WTC11 (cell line): ENCODE data around the gene WBP2NL. TPM values are rescaled to one million over a fixed set of nuclear protein-coding genes. Genes with fewer than 3 reads are reported as not detected.

Experiments used
- ATAC-seq: fragments of 200-7000 bp; cut with Tn5 transposase; 2 replicates; pipeline ENCODE4 v1.10.0; 2021; ENCODE audit warnings: mild to moderate bottlenecking, moderate library complexity
- CTCF ChIA-PET: fragments of 300-600 bp; sonication (Branson Sonifier 250); formaldehyde crosslinking; loops from one replicate; lab custom pipeline; 2021; ENCODE audit warnings: antibody characterized with exemption; lab: Charles Lee
- POLR2A ChIA-PET: fragments of 350-600 bp; sonication (Branson Sonifier 250); formaldehyde crosslinking; loops from one replicate; lab custom pipeline; 2021; ENCODE audit warnings: antibody characterized with exemption; lab: Charles Lee
- DNase-seq: peaks from one replicate; pipeline ENCODE4 v3.0.0; 2021; ENCODE audit warnings: low spot score
- H3K27ac Mint-ChIP-seq: 2 replicates; pipeline ENCODE4 v1.8.0; 2021; ENCODE audit warnings: mixed read lengths
- H3K27me3 Mint-ChIP-seq: 2 replicates; pipeline ENCODE4 v1.8.0; 2021; ENCODE audit warnings: low read depth, mild to moderate bottlenecking, moderate library complexity, mixed read lengths
- H3K36me3 Mint-ChIP-seq: 2 replicates; pipeline ENCODE4 v1.8.0; 2021; ENCODE audit warnings: mixed read lengths
- H3K4me1 Mint-ChIP-seq: 2 replicates; pipeline ENCODE4 v1.8.0; 2022; ENCODE audit warnings: mixed read lengths
- H3K4me3 Mint-ChIP-seq: 2 replicates; pipeline ENCODE4 v1.8.0; 2021; ENCODE audit warnings: mild to moderate bottlenecking, moderate library complexity, mixed read lengths
- H3K9me3 Mint-ChIP-seq: 2 replicates; pipeline ENCODE4 v1.8.0; 2021; ENCODE audit warnings: mixed read lengths
- ELF4 ChIP-seq: sonication (generic); formaldehyde crosslinking; IDR thresholded peaks from 2 replicates; pipeline ENCODE4 v1.8.1; 2022; ENCODE audit warnings: low read depth, mild to moderate bottlenecking, moderate library complexity, missing genetic modification reagents
- EMX1 ChIP-seq: fragments of 250-450 bp; sonication (Bioruptor Pico); IDR thresholded peaks from 2 replicates; pipeline ENCODE4 v1.8.0; 2021; ENCODE audit warnings: mild to moderate bottlenecking
- ESRRA ChIP-seq: sonication (generic); formaldehyde crosslinking; IDR thresholded peaks from 2 replicates; pipeline ENCODE4 v1.8.1; 2022; ENCODE audit warnings: mild to moderate bottlenecking, missing genetic modification reagents, borderline replicate concordance
- FOXP4 ChIP-seq: sonication (generic); formaldehyde crosslinking; IDR thresholded peaks from 2 replicates; pipeline ENCODE4 v1.8.0; 2022; ENCODE audit warnings: mild to moderate bottlenecking, missing genetic modification reagents
- JUN ChIP-seq: sonication (generic); formaldehyde crosslinking; IDR thresholded peaks from 2 replicates; pipeline ENCODE4 v1.8.0; 2023; ENCODE audit warnings: mild to moderate bottlenecking, missing genetic modification reagents
- KAT7 ChIP-seq: sonication (generic); formaldehyde crosslinking; IDR thresholded peaks from 2 replicates; pipeline ENCODE4 v1.8.1; 2023; ENCODE audit warnings: missing genetic modification reagents, mild to moderate bottlenecking, borderline replicate concordance
- MXD4 ChIP-seq: fragments of 250-450 bp; sonication (Bioruptor Pico); IDR thresholded peaks from 2 replicates; pipeline ENCODE4 v1.8.0; 2021; ENCODE audit warnings: mild to moderate bottlenecking, moderate library complexity, borderline replicate concordance
- NFYB ChIP-seq: sonication (generic); formaldehyde crosslinking; conservative IDR thresholded peaks from 2 replicates; pipeline ENCODE4 v1.8.0; 2022; ENCODE audit warnings: low read depth, missing genetic modification reagents
- NR3C1 ChIP-seq: sonication (generic); formaldehyde crosslinking; conservative IDR thresholded peaks from 2 replicates; pipeline ENCODE4 v1.8.1; 2023; ENCODE audit warnings: low read depth, mild to moderate bottlenecking, missing genetic modification reagents
- OVOL2 ChIP-seq: fragments of 250-450 bp; sonication (Bioruptor Pico); IDR thresholded peaks from 2 replicates; pipeline ENCODE4 v1.9.0; 2021; ENCODE audit warnings: mild to moderate bottlenecking, borderline replicate concordance
- PREB ChIP-seq: sonication (generic); formaldehyde crosslinking; IDR thresholded peaks from 2 replicates; pipeline ENCODE4 v1.8.1; 2022; ENCODE audit warnings: mild to moderate bottlenecking, missing genetic modification reagents, moderate library complexity, borderline replicate concordance
- PRRX2 ChIP-seq: fragments of 250-450 bp; sonication (Bioruptor Pico); IDR thresholded peaks from 2 replicates; pipeline ENCODE4 v1.8.0; 2021; ENCODE audit warnings: mild to moderate bottlenecking
- SMAD4 ChIP-seq: sonication (generic); formaldehyde crosslinking; IDR thresholded peaks from 2 replicates; pipeline ENCODE4 v1.8.0; 2022; ENCODE audit warnings: mild to moderate bottlenecking, missing genetic modification reagents
- SOX15 ChIP-seq: fragments of 250-450 bp; sonication (Bioruptor Pico); IDR thresholded peaks from 2 replicates; pipeline ENCODE4 v1.9.0; 2021; ENCODE audit warnings: mild to moderate bottlenecking
- total RNA-seq: library from RNA; stranded (reverse); gene quantifications from 3 replicates; pipeline ENCODE4 v1.2.3, GENCODE V29; 2021
- TF ChIP-seq, protein P1 (sequence below): sonication (generic); formaldehyde crosslinking; IDR thresholded peaks from 2 replicates; pipeline ENCODE4 v1.8.0; 2023; ENCODE audit warnings: missing genetic modification reagents, mild to moderate bottlenecking, borderline replicate concordance
- TF ChIP-seq, protein P2 (sequence below): sonication (generic); formaldehyde crosslinking; IDR thresholded peaks from 2 replicates; pipeline ENCODE4 v1.8.1; 2023; ENCODE audit warnings: mild to moderate bottlenecking, missing genetic modification reagents, borderline replicate concordance
- TF ChIP-seq, protein P3 (sequence below): fragments of 250-450 bp; sonication (Bioruptor Pico); conservative IDR thresholded peaks from 2 replicates; pipeline ENCODE4 v1.9.0; 2021; ENCODE audit warnings: mild to moderate bottlenecking

The WBP2NL gene
- total RNA-seq, 1 experiment from 2014 or later: not detected

- H3K27me3 Mint-ChIP-seq: peaks cover 19% of the 10 kb centered on the region
- no peak for DNase-seq
- H3K36me3 Mint-ChIP-seq: peaks cover 64% of the 10 kb centered on the region
- no peak overlapping the region for H3K27ac Mint-ChIP-seq
- TF ChIP-seq OVOL2 (CRISPR knock-in tag) (no peak), SOX15 (CRISPR knock-in tag) (no peak)
- H3K9me3 Mint-ChIP-seq: peaks cover 34% of the 10 kb centered on the region
- no peak overlapping the region for H3K4me3 Mint-ChIP-seq
- CTCF ChIA-PET: interaction anchor here (2.2 kb wide), 1 partner anchor 31 kb away, joined by 7 read pairs; the partner anchor contains the start of gene NDUFA6
- ATAC-seq: no peak
- POLR2A ChIA-PET: no interaction called here
- peaks cover 13% of the 10 kb centered on the region for H3K4me1 Mint-ChIP-seq
These were observed 61.9 kb downstream of the WBP2NL start for GRCh38 chr22:42060489-42060888.

- TF ChIP-seq, protein P1, sequence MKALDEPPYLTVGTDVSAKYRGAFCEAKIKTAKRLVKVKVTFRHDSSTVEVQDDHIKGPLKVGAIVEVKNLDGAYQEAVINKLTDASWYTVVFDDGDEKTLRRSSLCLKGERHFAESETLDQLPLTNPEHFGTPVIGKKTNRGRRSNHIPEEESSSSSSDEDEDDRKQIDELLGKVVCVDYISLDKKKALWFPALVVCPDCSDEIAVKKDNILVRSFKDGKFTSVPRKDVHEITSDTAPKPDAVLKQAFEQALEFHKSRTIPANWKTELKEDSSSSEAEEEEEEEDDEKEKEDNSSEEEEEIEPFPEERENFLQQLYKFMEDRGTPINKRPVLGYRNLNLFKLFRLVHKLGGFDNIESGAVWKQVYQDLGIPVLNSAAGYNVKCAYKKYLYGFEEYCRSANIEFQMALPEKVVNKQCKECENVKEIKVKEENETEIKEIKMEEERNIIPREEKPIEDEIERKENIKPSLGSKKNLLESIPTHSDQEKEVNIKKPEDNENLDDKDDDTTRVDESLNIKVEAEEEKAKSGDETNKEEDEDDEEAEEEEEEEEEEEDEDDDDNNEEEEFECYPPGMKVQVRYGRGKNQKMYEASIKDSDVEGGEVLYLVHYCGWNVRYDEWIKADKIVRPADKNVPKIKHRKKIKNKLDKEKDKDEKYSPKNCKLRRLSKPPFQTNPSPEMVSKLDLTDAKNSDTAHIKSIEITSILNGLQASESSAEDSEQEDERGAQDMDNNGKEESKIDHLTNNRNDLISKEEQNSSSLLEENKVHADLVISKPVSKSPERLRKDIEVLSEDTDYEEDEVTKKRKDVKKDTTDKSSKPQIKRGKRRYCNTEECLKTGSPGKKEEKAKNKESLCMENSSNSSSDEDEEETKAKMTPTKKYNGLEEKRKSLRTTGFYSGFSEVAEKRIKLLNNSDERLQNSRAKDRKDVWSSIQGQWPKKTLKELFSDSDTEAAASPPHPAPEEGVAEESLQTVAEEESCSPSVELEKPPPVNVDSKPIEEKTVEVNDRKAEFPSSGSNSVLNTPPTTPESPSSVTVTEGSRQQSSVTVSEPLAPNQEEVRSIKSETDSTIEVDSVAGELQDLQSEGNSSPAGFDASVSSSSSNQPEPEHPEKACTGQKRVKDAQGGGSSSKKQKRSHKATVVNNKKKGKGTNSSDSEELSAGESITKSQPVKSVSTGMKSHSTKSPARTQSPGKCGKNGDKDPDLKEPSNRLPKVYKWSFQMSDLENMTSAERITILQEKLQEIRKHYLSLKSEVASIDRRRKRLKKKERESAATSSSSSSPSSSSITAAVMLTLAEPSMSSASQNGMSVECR: no peak
- TF ChIP-seq PRRX2: no peak
- no peak overlapping the region for H3K4me3 Mint-ChIP-seq
- H3K36me3 Mint-ChIP-seq: peaks cover 67% of the 10 kb centered on the region
- DNase-seq (no peak), ATAC-seq (no peak)
- ChIA-PET CTCF (interaction anchor here (2.2 kb wide), 1 partner anchor 30 kb away, joined by 7 read pairs; the partner anchor contains the start of gene NDUFA6), POLR2A (no interaction called here)
- no peak overlapping the region for H3K27ac Mint-ChIP-seq
- peaks cover 18% of the 10 kb centered on the region for H3K27me3 Mint-ChIP-seq
- peaks cover 29% of the 10 kb centered on the region for H3K9me3 Mint-ChIP-seq
- peaks cover 17% of the 10 kb centered on the region for H3K4me1 Mint-ChIP-seq
These were observed 62.5 kb downstream of the WBP2NL start for GRCh38 chr22:42061041-42061440.

GRCh38 chr22:42062506-42063170 lies 64.0 kb downstream of the WBP2NL start:
- no peak for ATAC-seq
- ChIA-PET CTCF (interaction anchor here (1.2 kb wide), 1 partner anchor 29 kb away, joined by 4 read pairs; no protein-coding TSS in a partner anchor), POLR2A (no interaction called here)
- DNase-seq: no peak
- Mint-ChIP-seq H3K9me3 (peaks cover 14% of the 10 kb centered on the region), H3K36me3 (peaks cover 66% of the 10 kb centered on the region), H3K27me3 (0 out of 2 replicates have a peak, but pooled peaks cover 4% of the 10 kb centered on the region), H3K4me3 (no peak overlapping the region), H3K4me1 (peaks cover 21% of the 10 kb centered on the region), H3K27ac (peak overlapping the region; percentile 49; the same call in 1 of the 2 replicates)
- TF ChIP-seq, protein P2, sequence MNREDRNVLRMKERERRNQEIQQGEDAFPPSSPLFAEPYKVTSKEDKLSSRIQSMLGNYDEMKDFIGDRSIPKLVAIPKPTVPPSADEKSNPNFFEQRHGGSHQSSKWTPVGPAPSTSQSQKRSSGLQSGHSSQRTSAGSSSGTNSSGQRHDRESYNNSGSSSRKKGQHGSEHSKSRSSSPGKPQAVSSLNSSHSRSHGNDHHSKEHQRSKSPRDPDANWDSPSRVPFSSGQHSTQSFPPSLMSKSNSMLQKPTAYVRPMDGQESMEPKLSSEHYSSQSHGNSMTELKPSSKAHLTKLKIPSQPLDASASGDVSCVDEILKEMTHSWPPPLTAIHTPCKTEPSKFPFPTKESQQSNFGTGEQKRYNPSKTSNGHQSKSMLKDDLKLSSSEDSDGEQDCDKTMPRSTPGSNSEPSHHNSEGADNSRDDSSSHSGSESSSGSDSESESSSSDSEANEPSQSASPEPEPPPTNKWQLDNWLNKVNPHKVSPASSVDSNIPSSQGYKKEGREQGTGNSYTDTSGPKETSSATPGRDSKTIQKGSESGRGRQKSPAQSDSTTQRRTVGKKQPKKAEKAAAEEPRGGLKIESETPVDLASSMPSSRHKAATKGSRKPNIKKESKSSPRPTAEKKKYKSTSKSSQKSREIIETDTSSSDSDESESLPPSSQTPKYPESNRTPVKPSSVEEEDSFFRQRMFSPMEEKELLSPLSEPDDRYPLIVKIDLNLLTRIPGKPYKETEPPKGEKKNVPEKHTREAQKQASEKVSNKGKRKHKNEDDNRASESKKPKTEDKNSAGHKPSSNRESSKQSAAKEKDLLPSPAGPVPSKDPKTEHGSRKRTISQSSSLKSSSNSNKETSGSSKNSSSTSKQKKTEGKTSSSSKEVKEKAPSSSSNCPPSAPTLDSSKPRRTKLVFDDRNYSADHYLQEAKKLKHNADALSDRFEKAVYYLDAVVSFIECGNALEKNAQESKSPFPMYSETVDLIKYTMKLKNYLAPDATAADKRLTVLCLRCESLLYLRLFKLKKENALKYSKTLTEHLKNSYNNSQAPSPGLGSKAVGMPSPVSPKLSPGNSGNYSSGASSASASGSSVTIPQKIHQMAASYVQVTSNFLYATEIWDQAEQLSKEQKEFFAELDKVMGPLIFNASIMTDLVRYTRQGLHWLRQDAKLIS (CRISPR knock-in tag): no peak
- TF ChIP-seq OVOL2 (CRISPR knock-in tag) (no peak), ELF4 (no peak), MXD4 (CRISPR knock-in tag) (no peak), SMAD4 (CRISPR knock-in tag) (no peak), ESRRA (no peak), PREB (CRISPR knock-in tag) (no peak), JUN (CRISPR knock-in tag) (no peak), EMX1 (CRISPR knock-in tag) (no peak), KAT7 (CRISPR knock-in tag) (no peak), NR3C1 (no peak), FOXP4 (no peak), NFYB (CRISPR knock-in tag) (no peak)
- TF ChIP-seq, protein P3, sequence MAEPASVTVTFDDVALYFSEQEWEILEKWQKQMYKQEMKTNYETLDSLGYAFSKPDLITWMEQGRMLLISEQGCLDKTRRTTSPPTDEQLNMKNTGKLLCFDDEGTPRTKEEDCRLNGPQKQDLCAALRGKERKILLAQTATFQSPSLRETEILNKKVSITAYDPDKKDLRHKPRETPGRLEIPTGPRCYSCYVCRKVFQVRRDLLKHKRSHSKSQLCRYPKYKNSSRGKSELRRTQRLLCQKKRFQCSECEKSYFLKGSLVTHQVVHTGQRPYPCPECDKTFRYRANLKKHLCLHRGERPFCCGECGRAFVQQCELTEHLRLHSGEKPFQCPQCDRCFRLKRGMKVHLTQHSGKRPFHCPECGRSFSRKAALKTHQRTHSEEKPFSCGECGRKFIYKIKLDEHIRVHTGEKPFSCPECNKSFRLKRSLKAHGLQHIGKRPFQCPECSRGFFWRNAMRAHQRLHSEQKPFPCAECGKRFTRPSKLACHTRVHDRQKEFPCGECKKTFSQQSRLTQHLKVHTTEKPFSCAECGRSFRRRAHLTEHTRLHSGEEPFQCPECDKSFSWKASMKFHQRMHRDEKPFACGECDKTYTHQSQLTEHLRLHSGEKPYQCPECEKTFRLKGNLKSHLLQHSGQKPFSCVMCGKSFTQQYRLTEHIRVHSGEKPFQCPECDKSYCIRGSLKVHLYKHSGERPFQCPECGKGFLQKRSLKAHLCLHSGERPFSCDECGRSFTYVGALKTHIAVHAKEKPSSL (CRISPR knock-in tag): no peak
